ENCODE measurements around the gene AGO3.
"Not testable (repeated sequence)": the region's sequence is repeated elsewhere in the genome, so short reads cannot be mapped to it uniquely, and the experiment has no call there.

Gene AGO3

DNA sequence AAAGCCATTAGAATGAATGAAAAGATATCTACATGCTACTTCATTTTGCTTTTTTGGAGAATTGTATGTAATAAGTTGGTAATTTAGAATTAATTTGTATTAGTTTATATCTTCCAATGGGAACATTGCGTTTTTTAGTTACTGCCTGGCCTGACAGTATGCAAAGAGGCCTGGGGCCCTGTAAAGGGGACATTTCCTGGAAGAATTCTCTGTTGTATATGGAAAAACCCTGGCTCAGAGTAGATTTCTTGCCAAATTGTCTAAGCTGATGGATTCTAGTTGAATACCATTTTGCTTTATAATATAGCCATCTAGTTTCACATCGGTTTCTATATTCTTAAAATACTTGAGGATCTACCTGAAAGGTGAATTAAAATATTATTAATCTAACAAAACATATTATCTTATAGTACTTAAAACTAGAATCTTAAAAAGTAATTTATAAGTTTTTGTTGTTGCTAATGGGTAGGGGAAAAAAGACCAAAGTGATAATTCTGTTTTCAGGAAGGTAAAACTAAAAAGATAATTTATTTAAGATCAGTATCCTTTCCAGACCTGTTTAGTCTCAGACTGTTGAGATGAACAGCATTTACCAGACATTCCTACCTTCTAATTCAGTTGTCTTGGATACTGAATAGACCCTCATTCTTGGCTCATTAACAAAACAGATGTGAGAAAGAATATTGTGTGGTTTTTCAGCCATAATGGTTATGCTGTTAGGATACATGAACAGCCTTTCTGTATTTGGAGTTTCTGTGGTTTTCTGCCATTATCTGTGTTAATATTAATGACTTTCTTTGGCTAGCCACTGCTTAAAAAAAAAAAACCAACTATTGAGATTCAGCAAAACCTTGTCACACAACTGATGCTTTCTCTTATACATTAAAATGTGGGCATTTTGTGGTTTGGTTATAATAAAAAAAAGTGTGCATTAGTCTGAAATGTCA, 4.8 kb downstream of the AGO3 start:
- no peak for TF ChIP-seq ZNF274 (IDR thresholded peaks at IDR 0.05; ENCODE audit: low read depth, low read length)

DNA sequence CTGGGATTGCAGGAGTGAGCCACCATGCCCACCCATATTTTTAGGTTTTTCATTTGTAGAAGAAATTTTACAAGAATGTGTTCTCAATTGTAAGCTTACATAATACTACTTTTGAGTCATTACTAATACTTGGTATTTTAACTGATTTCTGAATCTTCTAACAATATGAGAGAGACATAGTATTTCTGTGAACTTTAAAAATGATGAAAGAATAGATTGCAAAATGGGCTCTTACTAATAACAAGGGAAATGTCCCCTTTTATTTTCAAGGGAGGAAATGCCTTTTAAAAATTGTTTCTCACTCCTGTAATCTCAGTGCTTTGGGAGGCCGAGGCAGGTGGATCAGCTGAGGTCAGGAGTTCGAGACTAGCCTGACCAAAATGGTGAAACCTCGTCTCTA, 5.9 kb downstream of the AGO3 start:
- no peak for TF ChIP-seq ZNF274 (IDR thresholded peaks at IDR 0.05; ENCODE audit: low read depth, low read length)
- no peak overlapping the region for H3K4me3 ChIP-seq (ENCODE audit: low read length)

More for the DNA sequence above, 4.8 kb downstream of the AGO3 start:
- no peak overlapping the region for H3K4me3 ChIP-seq (ENCODE audit: low read length)

DNA sequence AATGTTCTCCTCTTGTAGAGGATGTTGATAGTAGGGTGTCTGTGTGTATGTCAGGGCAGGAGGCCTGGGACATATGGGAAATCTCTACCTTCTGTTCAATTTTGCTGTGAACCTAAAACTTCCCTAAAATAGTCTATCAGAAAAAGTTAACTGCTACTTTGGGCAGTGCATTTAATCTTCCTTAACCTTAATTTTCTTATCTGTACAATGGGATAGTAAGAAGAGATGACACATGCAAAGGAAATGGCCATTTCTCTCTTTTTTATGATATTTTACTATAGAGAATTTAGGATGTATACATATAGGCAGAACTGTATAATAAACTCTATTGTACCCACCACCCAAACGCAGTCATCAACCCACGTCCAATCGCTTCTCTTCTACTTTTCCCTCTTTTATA, 8.6 kb downstream of the AGO3 start:
- TF ChIP-seq ZNF274 (IDR thresholded peaks at IDR 0.05; ENCODE audit: low read depth, low read length) = no peak
- no peak overlapping the region for H3K4me3 ChIP-seq (ENCODE audit: low read length)

DNA sequence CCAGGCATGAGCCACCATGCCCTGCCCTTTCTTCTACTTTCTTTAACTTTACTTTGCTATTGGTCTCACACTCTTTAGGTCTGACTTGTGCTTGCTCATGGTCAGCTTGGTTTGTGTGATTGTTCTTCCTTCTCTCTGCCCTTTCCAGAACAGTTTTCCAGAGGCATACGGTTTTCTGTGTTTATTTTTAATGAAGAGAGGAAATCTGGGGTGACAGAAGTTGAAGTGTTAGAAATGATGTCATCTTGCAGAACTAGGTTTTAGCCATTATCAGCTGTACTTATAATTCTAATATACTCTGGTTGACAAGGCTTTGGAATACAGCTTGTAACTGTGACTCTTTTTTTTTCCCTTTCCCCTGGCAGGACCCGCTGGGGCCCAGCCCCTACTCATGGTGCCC, 14.4 kb downstream of the AGO3 start:
- TF ChIP-seq ZNF274 (IDR thresholded peaks at IDR 0.05; ENCODE audit: low read depth, low read length) = no peak

DNA sequence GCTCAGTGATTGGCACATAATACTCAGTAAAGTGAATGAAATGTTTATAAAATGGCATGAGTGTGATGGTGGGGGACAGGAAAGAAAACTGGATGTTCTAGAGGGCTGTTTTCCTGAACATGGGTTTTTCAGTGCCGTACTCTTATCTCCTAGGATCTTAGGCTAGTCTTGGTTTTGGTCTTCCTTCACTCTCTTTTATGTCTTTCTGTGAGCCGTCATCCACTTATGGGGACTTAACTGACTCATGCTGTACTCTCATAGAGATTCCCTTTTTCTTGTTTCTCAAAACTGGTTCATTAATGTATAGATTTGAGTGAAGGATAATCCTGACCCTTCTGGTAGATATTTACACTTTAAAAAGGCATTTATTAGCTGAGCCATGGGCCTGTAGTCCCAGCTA, 16.6 kb downstream of the AGO3 start:
- H3K4me3 ChIP-seq (ENCODE audit: low read length) = no peak overlapping the region
- TF ChIP-seq ZNF274 (IDR thresholded peaks at IDR 0.05; ENCODE audit: low read depth, low read length) = no peak

More for the DNA sequence above, 14.4 kb downstream of the AGO3 start:
- H3K4me3 ChIP-seq (ENCODE audit: low read length) = no peak overlapping the region

DNA sequence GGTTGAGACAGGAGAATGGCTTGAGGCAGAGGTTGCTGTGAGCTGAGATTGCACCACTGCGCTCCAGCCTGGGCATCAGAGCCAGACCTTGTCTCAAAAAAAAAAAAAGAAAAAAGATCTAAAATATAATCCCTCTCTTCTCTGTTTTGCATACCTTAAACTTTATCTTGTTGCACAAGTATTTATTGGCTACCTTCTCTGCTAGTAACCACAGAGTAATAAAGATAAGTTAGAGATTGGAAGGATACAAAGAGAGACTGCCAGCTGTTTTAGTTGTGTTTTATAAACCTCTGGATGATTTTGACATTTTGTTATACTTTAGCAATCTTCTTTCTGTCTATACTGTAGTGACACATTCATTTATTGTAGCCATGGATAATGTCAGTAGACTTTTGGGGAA, 27.7 kb downstream of the AGO3 start:
- H3K4me3 ChIP-seq (ENCODE audit: low read length) = no peak overlapping the region
- no peak for TF ChIP-seq ZNF274 (IDR thresholded peaks at IDR 0.05; ENCODE audit: low read depth, low read length)

DNA sequence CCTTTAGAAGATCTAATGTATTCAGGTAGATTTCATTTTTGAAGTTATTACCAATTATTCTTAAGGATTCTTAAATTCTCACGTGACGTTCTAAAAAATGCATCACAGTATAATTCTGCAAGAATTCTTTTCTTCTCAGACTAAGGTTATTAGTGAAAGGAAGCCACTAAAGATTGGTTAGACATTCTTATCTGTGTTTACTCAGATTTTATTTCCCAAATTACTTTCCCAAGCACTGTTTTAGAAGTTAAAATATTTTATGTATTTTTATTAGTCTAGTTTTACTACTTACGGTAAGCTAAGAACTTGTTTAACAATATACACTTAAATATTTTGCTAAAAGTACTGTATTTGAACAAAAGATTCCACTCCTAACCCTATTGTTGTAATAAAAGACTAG, 28.4 kb downstream of the AGO3 start:
- no peak overlapping the region for H3K4me3 ChIP-seq (ENCODE audit: low read length)
- TF ChIP-seq ZNF274 (IDR thresholded peaks at IDR 0.05; ENCODE audit: low read depth, low read length) = no peak

DNA sequence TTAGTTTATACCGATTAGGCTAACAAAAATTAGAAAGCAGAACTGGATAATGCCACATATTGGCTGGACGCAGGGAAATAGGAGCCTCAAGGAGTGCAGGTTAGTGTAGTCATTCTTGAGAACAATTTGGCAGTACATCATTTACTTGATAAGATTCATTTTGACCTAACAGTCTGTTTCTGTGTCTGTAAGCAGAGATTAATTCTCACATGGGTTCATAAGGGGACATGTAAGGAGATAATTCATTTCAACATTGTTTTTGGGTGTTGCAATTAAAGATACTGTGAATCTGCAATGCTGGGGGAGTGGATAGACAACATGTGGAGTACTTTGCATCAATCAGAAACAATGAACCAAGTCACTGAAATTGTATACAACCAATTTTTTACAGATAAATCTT, 32.0 kb downstream of the AGO3 start:
- no peak overlapping the region for H3K4me3 ChIP-seq (ENCODE audit: low read length)
- no peak for TF ChIP-seq ZNF274 (IDR thresholded peaks at IDR 0.05; ENCODE audit: low read depth, low read length)

DNA sequence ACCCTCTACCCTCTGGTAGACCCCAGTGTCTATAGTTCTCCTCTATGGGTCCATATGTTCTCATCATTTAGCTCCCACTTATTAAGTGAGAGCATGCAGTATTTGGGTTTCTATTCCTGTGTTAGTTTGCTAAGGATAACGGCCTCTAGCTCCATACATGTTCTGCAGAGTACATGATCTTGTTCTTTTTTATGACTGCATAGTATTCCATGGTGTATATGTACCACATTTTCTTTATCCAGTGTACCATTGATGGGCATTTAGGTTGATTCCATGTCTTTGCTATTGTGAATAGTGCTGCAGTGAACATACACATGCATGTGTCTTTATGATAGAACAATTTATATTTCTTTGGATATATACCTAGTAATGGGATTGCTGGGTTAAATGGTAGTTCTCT, 33.4 kb downstream of the AGO3 start:
- not testable (repeated sequence) for H3K4me3 ChIP-seq (ENCODE audit: low read length)

DNA sequence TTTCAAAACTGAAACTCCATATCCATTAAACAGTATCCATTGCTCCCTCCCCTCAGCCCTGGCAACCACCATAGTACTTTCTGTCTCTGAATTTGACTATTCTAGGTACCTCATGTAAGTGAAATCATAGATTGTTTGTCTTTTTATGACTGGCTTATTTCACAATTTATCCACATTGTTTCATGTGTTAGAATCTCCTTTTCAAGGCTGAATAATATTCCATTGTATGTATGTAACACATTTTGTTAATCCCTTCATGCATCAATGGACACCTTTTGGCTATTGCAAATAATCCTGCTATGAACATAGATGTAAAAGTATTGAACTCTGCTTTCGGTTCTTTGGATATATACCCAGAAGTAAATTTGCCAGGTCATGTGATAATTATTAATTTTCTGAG, 37.5 kb downstream of the AGO3 start:
- no peak for TF ChIP-seq ZNF274 (IDR thresholded peaks at IDR 0.05; ENCODE audit: low read depth, low read length)
- H3K4me3 ChIP-seq (ENCODE audit: low read length) = no peak overlapping the region

DNA sequence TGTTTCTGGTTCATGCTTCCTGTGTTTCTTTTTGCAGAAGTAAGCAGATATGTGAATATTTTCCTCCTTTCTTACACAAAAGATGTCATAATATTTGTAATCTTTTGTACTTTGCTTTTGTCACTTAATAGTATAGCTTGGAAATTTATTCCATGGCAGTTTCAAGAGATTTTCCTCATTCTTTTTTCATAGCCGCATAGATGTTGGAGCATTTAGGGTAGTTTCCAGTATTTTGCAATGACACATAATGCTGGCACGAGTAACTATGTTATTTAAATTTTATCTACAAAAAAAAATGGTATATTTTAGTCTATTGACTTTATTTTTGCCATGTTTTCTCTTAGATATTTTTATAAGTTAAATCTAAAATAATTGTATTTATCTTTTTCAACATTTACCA, 40.7 kb downstream of the AGO3 start:
- no peak overlapping the region for H3K4me3 ChIP-seq (ENCODE audit: low read length)
- TF ChIP-seq ZNF274 (IDR thresholded peaks at IDR 0.05; ENCODE audit: low read depth, low read length) = no peak

DNA sequence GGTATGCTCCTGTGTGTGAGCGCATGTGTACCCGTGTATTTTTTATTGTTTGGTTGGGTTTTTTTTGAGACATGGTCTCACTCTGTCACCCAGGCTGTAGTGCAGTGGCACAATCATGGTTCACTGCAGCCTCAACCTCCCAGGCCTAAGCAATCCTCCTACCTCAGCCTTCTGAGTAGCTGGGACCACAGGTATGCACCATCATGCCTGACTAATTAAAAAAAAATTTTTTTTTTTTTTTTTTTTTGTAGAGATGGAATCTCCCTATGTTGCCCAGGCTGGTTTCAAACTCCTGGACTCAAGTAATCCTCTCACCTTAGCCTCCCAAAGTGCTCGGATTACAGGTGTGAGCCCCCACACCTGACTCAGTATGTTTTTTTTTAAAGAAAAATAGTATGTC, 41.7 kb downstream of the AGO3 start:
- H3K4me3 ChIP-seq (ENCODE audit: low read length) = not testable (repeated sequence)

DNA sequence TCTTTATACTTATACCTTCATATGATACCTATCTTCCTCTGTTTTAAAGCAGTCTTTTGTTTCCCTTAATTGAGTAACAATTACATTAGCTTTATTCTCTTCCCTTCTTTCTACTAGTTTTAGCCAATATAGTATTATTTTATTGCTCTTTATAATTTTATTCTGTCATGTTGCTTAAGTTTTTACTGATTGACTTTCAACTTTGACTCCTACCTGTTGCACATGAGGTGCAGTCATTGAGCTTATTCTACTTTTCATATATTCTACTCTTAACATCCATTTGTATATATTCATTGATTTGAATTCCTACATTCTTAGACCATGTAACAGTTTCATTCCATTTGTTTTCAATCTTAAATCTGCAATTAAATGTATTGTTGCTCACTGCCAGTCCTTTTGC, 49.2 kb downstream of the AGO3 start:
- no peak overlapping the region for H3K4me3 ChIP-seq (ENCODE audit: low read length)
- no peak for TF ChIP-seq ZNF274 (IDR thresholded peaks at IDR 0.05; ENCODE audit: low read depth, low read length)

DNA sequence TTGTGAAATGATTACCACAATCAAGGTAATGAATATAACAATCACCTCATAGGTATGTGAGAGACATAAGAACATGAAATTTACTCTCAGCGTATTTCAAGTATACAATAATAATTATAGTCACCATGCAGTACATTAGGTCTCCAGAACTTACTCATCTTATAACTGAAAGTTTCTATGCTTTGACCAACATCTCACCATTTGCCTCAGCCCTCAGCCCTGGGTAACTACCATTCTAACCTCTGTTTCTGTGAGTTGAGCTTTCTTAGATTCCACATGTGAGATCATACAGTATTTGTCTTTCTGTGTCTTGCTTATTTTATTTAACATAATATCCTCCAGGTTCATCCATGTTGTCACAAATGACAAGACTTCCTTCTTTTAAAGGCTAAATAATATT, 57.3 kb downstream of the AGO3 start:
- TF ChIP-seq ZNF274 (IDR thresholded peaks at IDR 0.05; ENCODE audit: low read depth, low read length) = no peak
- H3K4me3 ChIP-seq (ENCODE audit: low read length) = no peak overlapping the region

DNA sequence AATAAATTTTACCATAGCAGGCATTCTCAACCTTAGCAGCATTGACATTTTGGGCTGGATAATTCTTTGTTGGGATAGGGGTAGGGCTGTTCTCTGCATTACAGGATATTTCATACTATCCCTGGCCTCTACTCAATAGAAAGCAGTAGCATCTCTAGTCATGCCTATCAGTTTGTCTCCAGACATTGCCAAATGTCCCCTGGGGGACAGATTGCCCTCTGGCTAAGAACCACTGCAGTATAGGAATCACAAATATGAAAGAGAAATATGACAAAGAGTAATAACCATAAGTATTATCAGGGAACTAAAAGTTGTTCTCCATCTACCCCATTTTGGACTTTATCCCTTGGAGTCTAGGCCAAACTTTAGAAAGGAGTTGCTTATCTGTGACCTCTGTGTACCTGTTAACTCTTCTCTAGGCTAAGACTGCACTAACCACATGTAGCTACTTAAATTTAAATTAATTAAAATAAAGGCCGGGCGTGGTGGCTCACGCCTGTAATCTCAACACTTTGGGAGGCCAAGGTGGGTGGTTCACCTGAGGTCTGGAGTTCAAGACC, 76.1 kb downstream of the AGO3 start:
- TF ChIP-seq ZNF274 (IDR thresholded peaks at IDR 0.05; ENCODE audit: low read depth, low read length) = no peak

DNA sequence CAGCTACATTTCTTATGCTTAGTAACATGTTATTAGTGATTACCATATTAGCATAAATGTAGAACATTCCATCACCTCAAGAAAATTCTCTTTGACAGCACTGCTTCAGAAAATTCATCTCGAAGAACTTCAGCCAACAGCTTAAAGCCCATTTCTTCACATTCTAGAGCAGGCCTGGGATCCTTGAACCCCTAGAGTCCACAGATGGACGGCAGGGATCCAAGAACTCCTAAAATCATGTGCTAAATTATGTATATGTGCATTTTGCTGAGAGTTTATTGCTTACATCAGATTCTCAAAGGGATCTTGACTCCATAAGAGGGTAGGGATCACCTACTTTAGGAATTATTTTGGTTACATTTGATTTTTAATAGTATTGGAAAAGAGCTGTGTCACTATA, 76.8 kb downstream of the AGO3 start:
- no peak overlapping the region for H3K4me3 ChIP-seq (ENCODE audit: low read length)
- TF ChIP-seq ZNF274 (IDR thresholded peaks at IDR 0.05; ENCODE audit: low read depth, low read length) = no peak

More for the DNA sequence above, 76.1 kb downstream of the AGO3 start:
- H3K4me3 ChIP-seq (ENCODE audit: low read length) = no peak overlapping the region

Data from GM08714 (cell line).